Activated gamma-delta T cell (primary cell): ENCODE results near the gene AFF4.
A peak's percentile ranks its signal among the peaks of the same experiment; 100 is the strongest.

ENCODE experiments used
- DNase-seq: peaks from one replicate; lab custom pipeline; 2025; lab: John Stamatoyannopoulos, UW

The AFF4 gene

DNA sequence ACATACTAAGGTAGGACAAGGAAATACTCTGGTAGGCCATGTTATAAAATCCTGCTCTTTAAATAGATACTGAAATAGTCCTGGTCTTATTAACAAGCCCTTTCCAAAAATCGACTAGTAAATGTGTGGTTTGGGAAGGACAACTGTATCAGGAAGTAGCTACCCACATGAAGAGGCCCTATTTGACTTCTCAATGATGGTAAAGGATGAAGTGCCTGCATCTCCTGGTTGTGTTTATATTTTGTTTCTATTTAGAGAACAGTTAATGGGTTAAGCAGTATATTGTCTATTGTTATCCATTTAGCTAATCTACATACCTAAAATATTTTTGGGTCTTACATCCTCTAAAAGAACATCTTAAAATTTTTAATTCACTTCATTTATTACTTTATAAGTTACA, 109.6 kb downstream of the AFF4 start:
- no peak for DNase-seq

DNA sequence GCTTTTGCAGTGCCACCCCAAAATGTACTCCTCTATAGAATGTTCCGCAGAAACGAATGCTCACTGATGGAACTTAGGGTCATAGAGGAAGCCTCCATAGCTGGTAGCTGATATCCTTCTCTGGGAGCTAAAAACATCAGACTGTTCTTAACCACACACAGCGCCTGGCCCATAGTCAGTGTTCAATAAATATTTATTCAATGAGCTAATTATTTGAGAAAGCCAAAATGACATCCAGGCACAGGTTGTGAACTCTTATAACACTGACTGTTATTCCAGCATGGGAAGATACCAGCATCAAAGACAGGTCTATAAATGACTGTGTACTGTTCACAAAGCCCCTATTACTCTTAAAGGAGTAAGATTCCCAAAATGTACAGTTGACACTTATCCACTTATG, 110.1 kb downstream of the AFF4 start:
- no peak for DNase-seq

DNA sequence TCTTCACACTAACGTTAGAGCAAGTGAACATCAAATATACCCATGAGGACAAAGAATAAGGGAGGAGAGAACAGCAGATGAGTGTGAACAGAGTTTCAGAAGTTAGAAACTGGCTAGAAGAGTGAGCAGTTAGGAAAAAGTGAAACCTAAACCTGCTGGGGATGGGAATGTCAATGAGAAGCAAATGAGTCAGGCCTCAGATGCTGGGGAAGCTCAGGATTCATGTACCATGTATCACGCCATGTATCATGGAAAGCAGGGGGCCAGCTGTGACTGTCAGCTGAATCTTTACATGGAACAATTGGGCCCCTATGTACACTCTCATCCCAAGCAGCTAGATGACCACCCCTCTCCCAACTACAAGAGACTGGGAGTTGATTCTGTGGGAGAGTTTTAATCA, 113.4 kb downstream of the AFF4 start:
- DNase-seq, result no peak

DNA sequence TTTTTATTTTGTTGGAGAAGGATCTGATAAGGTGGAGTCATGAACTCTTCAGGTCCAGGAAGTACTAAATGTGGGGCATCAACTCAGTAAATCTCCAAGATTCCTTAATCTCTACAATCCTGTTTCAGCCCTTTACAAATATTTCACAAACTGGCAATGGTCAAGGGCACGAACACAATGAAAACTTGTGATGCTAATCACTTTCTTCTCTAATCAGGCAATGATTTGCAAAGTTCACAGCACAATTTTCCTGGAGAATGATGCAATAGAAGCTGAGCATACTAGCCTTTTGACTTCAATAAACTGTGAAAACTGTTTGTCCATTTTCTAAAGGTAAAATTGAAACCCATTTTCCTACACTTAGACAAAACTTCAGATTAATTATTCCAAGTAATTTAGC, 114.1 kb downstream of the AFF4 start:
- no peak for DNase-seq

DNA sequence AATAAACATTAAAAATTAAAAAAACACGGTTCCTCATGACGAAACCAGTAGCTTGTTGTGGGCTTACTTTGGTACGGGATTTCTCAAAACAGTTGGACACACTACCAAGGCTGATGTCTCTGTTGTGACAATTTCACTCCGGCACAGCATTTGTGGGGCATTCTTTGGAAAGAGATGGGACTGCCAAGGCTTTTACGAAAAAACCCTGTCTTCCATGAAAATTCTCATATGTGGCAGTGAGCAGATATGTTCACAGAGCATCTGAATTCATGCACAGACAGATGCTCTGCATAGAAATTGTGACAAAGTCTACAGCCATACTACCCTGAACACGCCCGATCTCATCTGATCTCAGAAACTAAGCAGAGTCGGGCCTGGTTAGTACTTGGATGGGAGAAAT, 115.2 kb downstream of the AFF4 start:
- no peak for DNase-seq

DNA sequence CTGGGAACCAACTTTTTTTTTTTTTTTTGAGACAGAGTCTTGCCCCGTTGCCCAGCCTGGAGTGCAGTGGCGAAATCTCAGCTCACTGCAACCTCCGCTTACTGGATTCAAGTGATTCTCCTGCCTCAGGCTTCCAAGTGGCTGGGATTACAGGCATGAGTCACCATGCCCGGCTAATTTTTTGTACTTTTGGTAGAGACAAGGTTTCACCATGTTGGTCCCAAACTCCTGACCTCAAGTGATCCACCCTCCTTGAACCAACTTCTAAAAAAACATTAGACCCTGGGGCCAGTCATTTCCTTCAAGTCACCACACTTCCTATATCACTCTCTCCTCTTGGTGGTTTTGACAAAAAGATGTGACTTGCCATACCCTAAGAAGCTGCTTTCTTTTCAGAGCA, 122.1 kb downstream of the AFF4 start:
- no peak for DNase-seq

DNA sequence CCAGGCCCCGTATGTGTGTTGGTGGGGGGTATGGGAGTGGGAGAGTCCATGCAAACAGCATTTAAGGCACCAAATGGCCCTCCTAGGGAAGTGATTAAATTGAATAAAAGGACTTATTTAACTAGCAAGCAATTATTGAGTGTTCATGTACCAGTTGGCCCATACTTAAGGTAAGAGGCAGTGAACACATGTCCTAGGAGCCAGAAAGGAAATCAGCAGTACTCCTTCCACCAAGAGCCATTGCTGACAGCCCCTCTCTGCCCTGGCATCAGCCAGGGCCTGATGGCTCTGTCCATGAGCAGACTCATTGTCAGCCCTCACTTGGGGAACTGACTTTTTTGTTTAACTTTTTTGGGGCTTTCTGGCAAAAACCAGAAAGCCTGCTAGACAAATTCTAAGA, 122.5 kb downstream of the AFF4 start:
- no peak for DNase-seq

DNA sequence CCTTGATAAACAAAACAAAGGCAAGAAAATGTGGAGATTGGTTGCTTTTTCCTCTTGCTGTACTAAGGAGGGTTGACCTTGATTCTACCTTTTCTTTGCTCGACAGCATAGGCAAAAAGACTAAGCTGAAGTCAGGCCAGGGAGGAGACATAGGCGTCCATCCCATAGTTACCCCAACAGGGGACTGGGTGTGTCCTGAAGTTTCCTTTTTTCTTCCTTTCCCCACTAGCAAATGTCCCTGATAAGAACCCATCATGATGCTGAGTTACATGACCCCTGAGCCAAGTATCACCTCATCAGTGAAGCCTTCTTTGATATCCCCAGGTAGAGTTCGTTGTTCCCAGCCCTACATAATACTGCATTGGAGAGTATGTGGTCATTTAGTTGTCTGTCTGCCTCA, 123.1 kb downstream of the AFF4 start:
- no peak for DNase-seq

DNA sequence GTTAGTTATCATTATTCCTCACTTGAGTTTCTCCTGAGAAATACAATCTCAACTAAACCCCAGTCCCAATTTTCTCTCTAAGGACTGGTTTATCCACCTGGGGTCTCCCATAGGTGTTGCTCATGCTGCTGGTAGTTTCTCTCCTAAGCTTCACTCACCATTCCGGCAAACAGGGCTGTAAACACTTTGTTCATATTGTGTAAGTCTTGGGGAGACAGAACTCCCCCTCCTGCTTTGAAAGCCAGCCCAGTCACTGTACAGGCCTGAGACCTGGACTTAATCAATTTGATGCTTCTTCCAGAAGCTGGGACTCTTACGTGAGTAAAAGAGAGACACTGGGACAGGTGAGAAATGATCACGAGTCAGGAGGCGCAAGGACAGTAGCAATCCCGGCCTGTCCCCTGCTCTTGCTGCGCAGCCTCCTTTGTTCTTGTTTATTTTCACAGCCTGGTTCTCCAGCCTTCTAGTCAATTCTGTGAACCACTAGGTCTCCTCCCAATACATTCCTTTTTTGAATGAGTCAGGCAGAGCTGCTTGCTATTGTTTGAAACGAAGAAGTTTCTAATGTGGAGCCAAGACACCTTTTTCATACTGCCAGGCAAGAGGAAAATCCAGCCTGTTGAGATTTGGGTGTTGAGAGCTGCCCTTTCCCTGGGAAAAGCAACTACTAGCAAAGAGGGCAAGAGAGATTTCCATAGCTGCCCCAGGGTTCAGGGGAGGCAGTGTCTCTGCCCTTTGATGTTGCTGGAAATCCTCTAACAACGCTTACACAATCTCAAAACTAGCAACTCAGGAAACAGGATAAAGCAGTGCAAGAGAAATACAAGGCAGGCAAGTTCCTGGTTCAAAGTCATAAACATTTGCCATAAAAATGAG, 123.8 kb downstream of the AFF4 start:
- DNase-seq, result no peak

DNA sequence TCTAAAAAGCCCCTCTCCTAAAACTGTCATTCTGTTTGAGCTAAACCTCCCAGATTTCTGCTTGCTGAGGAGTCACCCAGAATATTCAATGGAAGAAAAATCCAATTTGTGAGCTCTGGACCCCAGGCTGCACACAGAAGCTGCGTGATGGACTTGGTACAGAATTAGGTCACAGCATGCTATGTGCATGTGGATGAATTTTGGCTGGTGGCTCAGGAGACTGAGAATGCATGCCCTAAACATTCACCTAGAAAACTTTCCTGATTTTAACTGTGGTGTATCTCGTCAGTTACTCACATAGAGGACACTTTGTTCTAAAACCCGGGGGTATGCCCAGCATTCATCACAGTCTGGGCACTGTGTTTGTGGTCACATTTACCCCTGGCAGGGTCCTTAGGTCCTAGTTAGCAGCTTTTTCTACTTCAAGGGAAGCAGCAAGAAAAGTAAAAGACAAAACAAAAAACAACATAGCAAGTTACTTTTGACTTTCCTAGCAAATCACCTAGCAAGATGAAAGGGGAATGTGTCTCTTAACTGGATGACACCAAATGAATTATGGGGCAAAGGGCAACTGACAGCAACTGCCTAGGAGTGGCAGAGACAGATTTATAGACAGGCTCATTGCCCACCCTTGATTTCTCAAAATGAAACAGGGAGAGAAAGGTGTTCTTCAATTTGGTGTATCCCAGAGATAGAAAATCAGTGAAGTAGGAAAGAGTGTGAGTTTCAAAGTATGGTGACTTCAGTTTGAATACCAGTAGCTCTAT, 124.7 kb downstream of the AFF4 start:
- no peak for DNase-seq

DNA sequence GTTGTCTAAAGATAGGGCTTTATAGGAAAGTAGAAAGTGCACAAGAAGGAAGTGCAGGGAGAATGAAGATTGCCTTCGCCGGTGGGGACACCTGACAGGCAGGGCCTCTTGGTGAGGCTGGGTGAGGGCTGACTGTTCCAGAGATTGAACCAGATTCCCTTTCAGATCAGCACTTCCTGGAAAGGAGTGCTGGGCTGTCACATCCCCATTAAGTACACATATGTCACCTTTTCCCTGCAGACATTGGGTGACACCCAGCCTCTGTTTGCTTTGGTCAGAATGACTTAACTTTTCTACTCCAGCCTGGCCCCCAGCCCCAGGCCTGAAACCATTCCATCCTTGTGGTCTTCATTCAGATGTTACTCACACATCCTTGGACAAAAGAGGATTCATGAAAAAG, 125.6 kb downstream of the AFF4 start:
- no peak for DNase-seq

DNA sequence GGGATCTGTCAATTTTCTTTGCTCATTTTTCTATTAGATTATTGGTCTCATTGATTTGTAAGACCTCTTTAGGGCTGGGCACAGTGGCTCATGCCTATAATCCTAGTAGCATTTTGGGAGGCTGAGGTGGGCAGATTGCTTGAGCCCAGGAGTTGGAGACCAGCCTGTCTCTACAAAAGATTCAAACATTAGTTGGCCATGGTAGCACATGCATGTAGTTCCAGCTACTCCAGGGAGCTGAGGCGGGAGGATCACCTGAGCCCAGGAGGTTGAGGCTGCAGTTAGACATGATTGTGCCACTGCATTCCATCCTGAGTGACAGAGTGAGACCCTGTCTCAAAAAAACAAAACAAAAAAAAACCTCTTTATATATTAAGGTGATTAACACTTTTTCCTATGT, 126.6 kb downstream of the AFF4 start:
- DNase-seq, result no peak

DNA sequence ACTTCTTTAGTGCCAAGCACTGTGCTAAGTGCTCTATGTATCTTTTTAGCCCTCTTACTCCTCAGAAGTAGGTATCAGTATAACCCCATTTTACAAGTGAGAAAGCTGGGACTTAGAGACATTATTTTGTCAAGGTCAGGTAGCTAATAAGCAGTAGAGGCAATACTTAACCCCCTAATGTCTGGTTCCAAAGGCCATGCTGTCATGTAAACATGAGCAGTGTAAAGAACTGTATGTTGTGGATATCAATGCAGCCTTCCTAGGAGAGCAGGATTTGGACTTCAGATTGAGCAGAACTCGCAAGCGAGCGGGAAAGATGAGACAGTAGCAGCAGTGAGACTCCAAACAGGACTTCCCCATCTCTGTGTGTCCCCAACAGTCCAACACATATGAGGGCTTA, 129.4 kb downstream of the AFF4 start:
- no peak for DNase-seq

DNA sequence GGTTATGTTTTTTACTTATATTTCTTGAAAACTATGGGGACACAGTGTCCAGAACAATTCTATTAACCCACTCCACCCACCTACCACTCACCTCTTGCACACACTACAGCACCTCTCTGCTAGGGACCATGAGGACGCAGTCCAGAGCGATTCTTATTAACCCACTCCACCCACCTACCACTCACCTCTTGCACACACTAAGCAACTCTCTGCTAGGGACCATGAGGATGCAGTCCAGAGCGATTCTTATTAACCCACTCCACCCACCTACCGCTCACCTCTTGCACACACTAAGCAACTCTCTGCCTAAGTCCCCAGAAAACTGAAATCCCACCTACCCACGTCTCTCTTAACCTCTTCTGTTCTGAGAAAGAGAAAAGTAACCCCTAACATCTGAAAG, 130.8 kb downstream of the AFF4 start:
- no peak for DNase-seq

DNA sequence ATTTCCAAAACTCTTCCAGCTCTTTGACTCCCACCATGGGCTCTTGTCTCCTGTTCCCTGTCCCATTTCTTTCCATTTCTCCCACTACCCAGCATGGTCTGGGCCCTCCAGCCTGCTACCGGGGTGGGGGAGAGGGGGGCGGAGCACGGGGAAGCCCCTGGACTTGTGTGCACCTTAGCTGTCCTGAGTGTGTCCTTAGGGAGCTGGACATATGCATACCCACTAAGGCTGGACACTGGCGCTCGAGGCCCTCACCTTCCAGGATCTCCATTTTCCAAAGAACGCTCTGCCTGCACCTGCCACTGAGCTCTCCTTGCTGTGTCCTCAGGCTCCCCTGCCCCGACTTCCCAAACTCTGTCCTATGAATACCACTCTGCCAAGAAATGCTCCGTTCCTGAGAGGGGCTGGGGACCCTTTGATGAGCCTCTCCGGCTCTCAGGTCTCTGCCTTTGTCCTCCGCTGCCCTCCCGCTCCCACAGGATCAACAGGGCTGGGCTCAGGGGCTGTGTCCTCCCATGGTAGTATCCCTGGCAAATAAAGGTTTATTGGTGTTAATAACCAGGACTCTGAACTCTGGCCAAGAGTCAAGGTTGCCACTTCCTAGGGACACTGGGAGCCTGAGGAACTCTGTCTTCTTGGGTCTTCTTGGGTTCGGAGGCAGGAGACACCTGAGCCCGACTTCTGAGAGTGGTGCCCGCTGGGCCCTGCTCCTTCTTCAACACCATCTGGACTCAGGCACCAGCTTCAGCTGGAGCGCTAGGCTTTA, 132.2 kb downstream of the AFF4 start:
- DNase-seq, result no peak

DNA sequence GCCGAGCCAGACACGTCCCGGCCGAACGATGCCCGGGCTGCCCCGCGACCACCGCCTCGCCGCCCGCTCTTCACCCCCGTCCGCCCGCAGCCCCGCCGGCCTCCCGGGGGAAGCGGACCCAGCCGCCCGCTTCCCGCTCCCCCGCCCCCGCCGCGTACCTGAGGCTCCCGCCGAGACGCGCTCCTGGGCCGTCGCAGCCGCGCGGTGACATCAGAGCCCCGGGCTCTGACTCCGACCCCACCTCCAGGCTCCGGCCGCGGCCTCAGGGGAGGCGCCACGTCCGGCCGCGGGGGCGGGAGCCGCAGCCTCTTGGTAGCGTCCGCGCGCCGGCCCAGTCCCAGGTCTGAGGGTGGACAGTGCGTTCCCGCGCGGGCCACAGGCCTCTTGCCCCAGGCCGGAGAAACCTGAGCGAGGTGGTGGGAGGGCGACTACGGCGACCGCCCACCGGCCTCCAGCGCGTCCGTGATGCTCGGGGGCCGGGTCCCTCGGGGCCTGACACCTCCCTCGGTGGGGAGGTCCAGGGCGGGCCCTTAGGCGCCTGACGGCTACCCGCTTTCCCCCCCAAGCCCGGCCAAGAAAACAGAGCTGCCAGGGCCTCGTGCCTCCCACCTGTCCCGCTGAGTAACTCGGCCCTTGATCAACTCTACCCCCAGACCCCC, 132.9 kb downstream of the AFF4 start, which contains the start of gene SHROOM1:
SHROOM1 (minus strand) TSS at position 212 of the 659 bp plus-strand sequence. CDS start 4,507 bp downstream, outside the sequence.
- no peak for DNase-seq

DNA sequence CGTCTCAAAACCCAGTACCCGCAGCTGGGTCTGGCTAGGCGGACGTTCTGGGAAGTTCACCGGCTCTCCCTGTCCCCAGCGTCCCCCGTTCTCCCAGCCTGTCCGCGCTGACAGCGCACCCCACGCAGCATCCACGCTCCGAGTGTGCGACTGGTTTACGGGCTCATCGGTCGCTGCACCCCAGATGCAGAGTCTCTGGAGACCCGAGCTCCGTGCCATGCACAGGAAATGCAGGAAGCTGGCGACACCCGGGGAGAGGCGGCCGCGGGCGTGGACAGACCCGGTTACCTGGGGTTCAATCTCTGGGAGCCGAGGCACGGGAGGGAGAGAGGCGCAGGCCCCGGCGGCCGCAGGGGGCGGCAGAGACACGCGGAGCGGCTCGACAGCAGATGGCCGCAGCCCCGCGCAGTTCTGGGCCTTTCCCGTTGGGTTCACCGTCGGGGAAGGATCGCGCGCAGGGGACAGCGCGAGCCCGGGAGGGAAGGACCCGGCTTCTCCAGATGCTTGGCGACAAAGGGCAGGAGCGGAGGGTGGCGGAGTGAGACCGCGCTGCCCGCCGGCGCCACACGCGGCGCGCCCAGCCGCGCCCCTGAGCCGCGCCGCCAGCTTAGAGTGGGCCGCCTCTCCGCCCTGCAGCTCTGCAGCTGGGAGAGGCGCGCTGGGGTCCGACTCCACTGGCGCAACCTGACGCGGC, 133.5 kb downstream of the AFF4 start:
- peak; percentile 52 for DNase-seq

DNA sequence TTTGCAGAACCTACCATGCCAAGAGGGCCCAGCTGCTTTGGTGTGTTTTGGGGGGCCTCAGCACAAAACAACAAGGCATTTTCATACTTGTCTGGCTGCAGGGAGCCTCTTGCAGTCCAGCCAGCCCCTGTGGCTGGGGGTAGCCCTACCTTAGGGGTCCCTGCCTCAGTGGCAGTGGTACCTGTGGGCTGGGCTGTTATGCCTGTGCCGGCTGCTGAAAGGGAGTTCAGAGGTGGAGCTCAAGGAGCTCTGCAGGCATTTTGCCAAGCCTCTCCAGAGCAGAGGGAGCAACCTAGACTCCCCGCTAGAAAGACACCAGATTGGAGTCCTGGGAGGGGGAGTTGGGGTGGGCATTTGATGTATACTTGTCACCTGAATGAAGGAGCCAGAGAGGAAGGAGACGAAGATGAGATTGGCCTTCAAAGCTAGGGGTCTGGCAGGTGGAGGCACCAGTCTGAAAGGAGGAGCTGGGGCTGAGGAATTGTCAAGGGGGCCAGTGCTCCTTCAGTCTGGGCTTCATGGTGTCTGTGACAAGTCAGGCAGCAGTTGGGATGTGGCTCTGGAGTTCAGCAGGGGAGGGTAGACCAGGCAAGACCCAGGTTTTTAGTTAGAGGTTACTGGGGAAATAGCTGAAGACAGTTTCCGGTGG, 134.5 kb downstream of the AFF4 start:
- no peak for DNase-seq

DNA sequence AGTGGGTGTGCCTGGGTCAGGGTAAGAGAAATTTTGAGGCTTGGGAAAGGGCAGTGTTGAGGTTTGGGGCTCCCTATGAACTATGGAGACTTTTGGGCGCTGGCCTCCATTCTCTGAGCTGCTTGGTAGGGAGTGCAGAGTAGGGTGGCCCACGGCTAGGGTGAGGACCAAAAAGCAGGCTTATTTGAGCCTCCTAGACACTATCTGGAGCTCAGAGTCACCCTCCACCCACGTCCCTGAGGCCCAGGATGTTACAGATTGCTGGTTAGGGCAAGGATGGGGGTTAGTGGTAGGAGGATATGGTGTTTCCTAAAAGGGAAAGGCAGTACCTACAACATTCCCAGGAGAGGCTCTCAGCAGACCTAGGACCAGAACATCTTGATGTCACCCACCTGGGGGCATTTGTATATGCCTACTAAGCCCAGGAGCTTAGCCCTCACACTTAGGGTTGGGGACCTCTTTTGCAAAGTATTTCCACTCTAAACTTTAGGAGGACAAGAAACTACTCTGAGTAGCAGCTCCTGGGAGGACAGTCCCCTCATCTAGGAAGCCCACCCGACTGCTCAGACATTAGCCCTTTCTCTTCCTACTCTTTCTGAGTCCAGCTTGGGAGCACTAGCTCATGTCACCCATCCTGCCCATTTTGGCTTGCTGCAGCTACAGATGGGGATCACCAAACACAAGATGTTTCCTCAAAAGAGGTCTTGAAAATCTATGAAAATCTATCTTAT, 135.3 kb downstream of the AFF4 start:
- no peak for DNase-seq

DNA sequence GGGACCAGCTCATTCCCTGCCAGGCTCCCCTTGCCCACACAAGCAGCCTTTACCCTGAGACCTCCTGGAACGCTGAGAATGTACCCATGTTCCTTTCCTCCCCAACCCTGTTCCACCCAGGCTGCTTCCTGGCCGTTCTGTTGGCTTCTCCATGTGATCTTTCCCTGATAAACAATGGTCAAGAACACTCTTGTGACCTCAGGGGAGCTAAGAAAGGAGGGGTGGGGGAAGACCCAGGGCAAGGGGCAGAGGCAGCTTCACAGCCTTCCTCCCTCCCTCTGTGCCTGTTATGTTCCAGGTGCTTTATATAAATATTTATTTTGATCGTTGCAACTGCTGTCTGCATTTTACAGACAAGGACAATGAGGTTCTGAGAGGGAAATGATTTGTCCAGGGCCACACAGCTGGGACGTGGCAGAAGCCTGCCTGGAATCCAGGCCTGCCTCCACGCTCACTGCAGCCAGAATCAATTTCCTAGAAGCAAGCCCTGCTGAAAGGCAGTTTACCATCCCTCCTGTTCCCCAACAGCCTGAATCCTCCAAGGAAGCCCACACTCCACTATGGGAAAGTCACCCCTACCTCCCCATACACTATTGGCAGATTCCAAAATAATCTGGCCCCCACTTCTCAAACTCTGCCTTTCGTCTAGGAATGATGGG, 136.9 kb downstream of the AFF4 start:
- DNase-seq, result no peak
